ENCODE results near the gene HS3ST3B1.

DNA sequence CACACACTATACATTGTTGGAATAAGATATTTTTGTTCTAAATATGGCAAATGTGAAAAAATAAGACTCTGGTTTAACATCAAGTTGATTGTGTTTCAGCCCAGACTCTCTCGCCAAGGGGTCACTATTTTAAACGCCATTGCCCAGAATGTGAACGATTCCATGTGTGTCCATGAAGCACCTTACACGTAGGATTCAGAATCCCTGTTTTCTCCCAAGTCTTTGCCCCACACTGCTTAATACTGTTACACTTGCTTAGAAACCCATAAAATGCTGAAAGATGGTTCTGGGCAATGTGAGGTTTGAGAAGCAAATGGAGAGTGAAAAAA is 7.7 kb downstream of the HS3ST3B1 start:
- TF ChIP-seq, protein P1, sequence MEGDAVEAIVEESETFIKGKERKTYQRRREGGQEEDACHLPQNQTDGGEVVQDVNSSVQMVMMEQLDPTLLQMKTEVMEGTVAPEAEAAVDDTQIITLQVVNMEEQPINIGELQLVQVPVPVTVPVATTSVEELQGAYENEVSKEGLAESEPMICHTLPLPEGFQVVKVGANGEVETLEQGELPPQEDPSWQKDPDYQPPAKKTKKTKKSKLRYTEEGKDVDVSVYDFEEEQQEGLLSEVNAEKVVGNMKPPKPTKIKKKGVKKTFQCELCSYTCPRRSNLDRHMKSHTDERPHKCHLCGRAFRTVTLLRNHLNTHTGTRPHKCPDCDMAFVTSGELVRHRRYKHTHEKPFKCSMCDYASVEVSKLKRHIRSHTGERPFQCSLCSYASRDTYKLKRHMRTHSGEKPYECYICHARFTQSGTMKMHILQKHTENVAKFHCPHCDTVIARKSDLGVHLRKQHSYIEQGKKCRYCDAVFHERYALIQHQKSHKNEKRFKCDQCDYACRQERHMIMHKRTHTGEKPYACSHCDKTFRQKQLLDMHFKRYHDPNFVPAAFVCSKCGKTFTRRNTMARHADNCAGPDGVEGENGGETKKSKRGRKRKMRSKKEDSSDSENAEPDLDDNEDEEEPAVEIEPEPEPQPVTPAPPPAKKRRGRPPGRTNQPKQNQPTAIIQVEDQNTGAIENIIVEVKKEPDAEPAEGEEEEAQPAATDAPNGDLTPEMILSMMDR (tag by site-specific recombination; IDR thresholded peaks at IDR 0.05) = no peak
- no peak; the same call in 1 of the 2 replicates for TF ChIP-seq PRDM1 (tag by site-specific recombination; IDR thresholded peaks at IDR 0.05)
- TF ChIP-seq HOXA7 (CRISPR knock-in tag; IDR thresholded peaks at IDR 0.05; ENCODE audit: borderline replicate concordance) = no peak
- no peak for TF ChIP-seq ZNF24 (tag by site-specific recombination; IDR thresholded peaks at IDR 0.05)
- TF ChIP-seq ZNF423 (tag by site-specific recombination; IDR thresholded peaks at IDR 0.05) = no peak
- TF ChIP-seq KLF10 (tag by site-specific recombination; IDR thresholded peaks at IDR 0.05) = no peak
- TF ChIP-seq, protein P2, sequence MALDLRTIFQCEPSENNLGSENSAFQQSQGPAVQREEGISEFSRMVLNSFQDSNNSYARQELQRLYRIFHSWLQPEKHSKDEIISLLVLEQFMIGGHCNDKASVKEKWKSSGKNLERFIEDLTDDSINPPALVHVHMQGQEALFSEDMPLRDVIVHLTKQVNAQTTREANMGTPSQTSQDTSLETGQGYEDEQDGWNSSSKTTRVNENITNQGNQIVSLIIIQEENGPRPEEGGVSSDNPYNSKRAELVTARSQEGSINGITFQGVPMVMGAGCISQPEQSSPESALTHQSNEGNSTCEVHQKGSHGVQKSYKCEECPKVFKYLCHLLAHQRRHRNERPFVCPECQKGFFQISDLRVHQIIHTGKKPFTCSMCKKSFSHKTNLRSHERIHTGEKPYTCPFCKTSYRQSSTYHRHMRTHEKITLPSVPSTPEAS (tag by site-specific recombination; IDR thresholded peaks at IDR 0.05) = no peak
- no peak for TF ChIP-seq ZNF510 (tag by site-specific recombination; IDR thresholded peaks at IDR 0.05; ENCODE audit: insufficient replicate concordance)
- TF ChIP-seq ZNF175 (tag by site-specific recombination; IDR thresholded peaks at IDR 0.05) = no peak
- TF ChIP-seq TCF7L2 (IDR thresholded peaks at IDR 0.05; ENCODE audit: borderline replicate concordance, low read depth, low read length) = no peak
